NCI-H69 (cell line): ENCODE results near the gene TBXA2R.
A peak's percentile ranks its signal among the peaks of the same experiment; 100 is the strongest.
"Not testable (repeated sequence)": the region's sequence is repeated elsewhere in the genome, so short reads cannot be mapped to it uniquely, and the experiment has no call there.

Experiments
- DNase-seq: peaks from one replicate; lab custom pipeline; 2025; lab: John Stamatoyannopoulos, UW

The TBXA2R gene

DNA sequence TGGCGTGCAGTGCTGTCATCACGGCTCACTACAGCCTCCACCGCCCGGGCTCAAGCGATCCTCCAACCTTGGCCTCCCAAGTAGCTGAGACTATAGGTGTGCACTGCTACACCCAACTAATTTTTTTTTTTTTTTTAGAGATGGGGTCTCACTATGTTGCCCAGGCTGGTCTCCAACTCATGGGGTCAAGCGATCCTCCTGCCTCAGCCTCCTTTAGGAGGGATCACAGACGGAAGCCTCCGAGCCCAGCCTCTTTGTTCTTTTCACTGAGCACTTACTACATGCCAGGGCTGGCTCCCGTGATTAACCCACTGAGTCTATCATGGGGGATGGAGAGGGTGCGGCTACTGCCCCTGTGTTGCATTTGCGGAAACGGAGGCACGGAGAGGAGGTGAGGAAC is 32.8 kb upstream of the TBXA2R start:
- no peak for DNase-seq

GRCh38 chr19:3638208-3639193 is 31.8 kb upstream of the TBXA2R start:
- no peak for DNase-seq

DNA sequence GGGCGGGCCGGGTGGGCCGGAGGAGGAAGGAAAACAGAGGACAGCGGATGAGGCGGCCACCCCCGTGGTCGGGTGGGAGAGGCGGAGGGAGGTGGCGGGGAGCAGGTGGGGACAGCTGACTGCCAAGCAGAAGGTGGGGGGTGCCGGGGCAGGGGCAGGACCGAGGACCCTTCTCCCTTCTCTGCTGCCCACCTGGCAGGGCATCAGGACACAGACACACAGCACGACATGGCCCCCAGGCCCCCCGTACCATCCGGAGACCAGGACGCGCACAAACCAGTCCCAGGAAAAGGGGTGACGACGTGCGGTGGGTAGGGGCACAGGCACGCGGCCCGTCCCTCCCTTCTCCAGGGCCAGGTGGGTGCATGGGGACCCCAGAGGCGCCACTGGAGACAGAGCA is 30.9 kb upstream of the TBXA2R start:
- no peak for DNase-seq

DNA sequence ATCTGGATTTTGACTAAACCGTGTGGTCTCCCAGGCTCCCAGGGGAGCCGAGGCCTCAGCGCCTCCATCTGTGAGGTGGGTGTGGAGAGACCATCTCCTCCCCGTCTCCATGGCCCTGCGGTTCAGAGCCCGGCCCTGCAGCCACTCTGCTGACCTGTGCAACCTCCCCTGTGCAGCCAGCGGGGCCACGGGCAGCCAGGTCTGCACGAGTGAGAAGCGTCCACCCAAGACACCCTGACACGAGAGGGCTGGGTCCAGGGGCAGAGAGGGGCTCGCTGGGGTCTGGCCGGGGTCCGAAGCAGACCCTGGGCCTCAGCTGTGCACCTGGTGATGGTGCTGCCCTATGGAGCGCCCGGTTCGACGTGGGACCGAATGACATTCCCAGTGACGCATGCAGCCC is 30.3 kb upstream of the TBXA2R start:
- no peak for DNase-seq

- DNase-seq: no peak
Observed at GRCh38 chr19:3636506-3636905, 29.8 kb upstream of the TBXA2R start.

GRCh38 chr19:3634496-3635045 is 27.9 kb upstream of the TBXA2R start:
- no peak for DNase-seq

DNA sequence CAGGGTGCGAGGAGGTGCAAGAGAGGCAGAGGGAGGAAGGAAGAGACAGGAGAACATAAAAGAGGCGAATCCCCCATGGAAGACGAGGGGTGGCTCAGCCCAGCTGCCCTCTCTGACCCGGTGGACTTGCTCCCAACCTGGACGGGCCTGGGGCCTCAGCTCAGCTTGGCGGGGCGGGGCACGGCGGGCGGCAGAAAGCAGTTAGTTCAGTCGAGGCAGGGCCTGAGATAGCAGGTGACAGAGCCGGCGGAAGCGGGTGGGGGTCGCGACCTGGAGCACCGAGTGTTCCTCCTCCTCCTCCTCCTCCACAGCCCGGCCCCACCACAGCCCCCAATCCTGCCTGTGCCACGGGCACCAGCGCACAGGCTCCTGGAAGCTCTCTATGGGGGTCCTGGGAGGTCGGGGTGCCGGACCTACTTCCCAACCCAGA is 26.9 kb upstream of the TBXA2R start:
- no peak for DNase-seq

GRCh38 chr19:3632739-3633558 is 26.3 kb upstream of the TBXA2R start:
- DNase-seq: no peak

- no peak for DNase-seq
Observed at GRCh38 chr19:3632098-3632497, 25.4 kb upstream of the TBXA2R start.

DNA sequence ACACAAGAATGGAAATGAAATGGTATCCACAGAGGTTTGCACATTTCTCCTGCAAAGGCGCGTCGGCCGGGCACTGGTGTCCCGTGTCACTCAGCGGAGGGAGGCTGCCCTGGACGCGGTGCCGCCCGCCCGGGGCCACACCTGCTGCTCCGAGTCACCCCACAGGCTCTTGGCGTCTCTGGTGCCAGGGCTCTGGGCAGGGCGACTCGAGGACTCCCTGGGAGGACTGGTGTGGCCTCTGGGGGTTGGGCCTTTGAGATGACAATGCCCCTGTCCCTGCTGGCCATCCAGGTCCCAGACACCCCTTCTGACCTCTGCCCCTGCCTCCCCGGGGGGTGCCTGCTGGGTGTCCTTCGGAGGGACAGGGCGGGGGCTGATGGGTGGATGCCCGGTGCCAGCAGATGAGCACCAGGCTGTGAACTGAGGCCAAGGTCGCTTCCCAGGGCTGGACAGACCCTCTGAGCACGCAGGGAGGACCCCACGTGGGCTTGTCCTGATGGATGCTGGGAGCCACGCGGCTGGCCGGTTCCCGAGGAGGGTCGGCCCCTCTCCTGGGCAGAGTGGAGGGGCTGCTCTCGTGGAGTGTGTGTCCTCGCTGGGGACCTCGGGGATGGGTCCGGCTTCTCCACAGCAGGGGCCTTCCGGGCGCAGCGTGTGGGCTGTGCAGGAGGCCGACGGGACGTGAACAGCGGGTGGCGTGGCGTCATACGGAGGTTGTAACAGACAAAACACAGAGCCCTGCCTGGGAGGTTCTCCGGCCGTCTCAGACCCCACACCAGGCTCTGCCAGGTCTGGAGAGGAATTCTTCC is 24.6 kb upstream of the TBXA2R start:
- DNase-seq: no peak

- DNase-seq: not testable (repeated sequence)
Observed at GRCh38 chr19:3628766-3629165, 22.1 kb upstream of the TBXA2R start.

- DNase-seq: no peak
Observed at GRCh38 chr19:3627351-3627723, 20.7 kb upstream of the TBXA2R start.

- peak; percentile 99 for DNase-seq
Observed at GRCh38 chr19:3626473-3627350, 20.0 kb upstream of the TBXA2R start, which contains the start of gene CACTIN. Gene CACTIN, minus strand, starts transcription at chr19:3626790. Its CDS starts 28 bp downstream, at chr19:3626762.

DNA sequence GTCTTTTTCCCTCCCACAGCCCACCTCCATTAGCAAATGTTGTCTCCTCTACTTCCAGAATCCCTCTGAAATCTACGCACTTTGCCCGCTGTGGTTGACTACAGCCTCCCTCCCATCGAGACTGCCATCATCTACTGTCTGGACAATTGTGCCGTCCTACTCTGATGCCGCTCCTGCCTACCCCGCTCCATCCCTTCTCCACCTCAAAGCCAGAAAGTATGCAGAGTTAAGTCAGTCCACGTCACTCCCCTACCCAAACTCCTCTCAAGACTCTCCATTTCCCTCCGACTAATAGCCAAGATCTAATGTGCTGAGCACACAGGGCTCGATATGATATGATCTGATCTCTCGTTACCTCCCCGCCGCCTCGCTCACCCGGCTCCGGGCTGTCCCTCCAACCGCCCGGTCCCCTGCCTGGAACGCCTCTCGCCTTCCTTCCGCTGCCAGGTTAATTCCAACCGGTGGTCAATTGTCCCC is 19.4 kb upstream of the TBXA2R start:
- peak; percentile 34 for DNase-seq

- no peak for DNase-seq
Observed at GRCh38 chr19:3623716-3624115, 17.0 kb upstream of the TBXA2R start.

DNA sequence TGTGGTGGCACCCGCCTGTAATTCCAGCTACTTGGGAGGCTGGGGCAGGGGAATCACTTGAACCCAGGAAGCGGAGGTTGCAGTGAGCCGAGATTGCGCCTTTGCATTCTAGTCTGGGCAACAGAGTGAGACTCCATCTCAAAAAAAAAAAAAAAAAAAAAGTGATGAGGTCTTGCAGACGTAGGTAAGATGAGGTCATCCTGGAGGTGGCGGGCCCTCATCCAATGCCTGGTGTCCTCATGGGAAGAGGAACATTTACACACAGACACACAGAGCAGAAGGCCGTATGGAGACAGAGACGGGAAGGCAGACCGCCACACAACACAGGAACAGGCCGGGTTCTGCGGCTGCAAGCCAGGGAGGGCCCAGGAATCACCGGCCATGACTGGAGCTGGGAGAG is 15.5 kb upstream of the TBXA2R start:
- no peak for DNase-seq

- DNase-seq: no peak
Observed at GRCh38 chr19:3621689-3622088, 15.0 kb upstream of the TBXA2R start.

DNA sequence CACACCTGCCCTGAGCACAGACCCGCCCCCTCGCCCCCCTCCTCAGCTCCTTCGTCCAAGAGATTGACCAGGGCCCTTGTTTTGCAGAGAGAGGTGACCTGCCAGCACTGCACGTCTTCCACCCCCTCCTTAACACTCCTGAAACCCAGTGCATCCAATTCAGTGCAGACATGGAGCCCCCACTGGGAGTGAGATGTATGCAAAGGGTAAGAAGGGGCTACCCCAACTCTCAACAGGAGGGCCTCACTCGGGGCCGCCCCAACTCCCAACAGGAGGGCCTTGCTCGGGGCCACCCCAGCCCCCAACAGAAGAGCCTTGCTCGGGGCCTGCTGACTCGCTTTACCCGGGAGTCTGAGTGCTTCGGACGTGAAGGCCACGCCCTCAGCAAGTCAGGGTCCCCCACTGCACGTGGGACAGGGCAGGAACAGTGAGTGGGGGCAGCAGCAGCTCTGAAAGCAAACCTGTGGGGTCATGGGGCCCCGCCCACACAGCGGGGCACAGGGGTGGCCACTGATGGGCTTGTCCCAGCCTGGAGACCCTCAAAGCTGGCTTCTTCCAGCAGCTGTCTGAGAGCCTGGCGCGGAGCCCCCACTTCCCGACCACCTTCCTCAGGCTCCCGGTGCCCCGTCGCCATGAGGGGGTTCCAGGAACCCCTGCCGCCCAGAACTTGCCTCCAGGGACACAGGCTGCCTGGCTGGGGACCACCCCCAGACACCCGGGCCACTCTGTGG is 14.3 kb upstream of the TBXA2R start:
- no peak for DNase-seq

- DNase-seq: no peak
Observed at GRCh38 chr19:3620145-3620816, 13.6 kb upstream of the TBXA2R start.
